Endothelial cell of umbilical vein (primary cell): ENCODE measurements around the gene XXYLT1. TPM values are rescaled to one million over a fixed set of nuclear protein-coding genes. Genes with fewer than 3 reads are reported as not detected.

ENCODE experiments used
- BruUV-seq: library from RNA; stranded (reverse); fragments of 400-500 nt; replicated peaks from 2 replicates; lab custom pipeline; 2021; lab: Mats Ljungman, UMichigan
- CTCF ChIA-PET: fragments of 300-600, 350-600 bp; sonication (Branson Sonifier 250); formaldehyde crosslinking; loops from one replicate; lab custom pipeline; 2021; ENCODE audit warnings: antibody characterized with exemption, inconsistent platforms; lab: Charles Lee
- POLR2A ChIA-PET: fragments of 300-600, 350-600 bp; sonication (Branson Sonifier 250); formaldehyde crosslinking; loops from one replicate; lab custom pipeline; 2021; ENCODE audit warnings: antibody characterized with exemption, inconsistent platforms; lab: Charles Lee
- DNase-seq: peaks from one replicate; pipeline ENCODE4 v3.0.0-alpha.2; 2011; ENCODE audit warnings: low read depth, low spot score
- FAIRE-seq: peaks from 2 replicates; lab custom pipeline; 2011; peaks lifted over from hg19 to GRCh38; lab: Jason Lieb, UNC
- H2AFZ ChIP-seq: 2 replicates; pipeline ENCODE4 v1.6.0; 2012; ENCODE audit warnings: low read depth, low read length, control low read depth, inconsistent platforms
- H3K27ac ChIP-seq: 2 replicates; pipeline ENCODE4 v1.5.1; 2011; ENCODE audit warnings: low read depth, mild to moderate bottlenecking, control low read depth, low read length, moderate library complexity; ENCODE audit not compliant: insufficient read depth
- H3K27me3 ChIP-seq, 2 experiments: 2 replicates each; pipeline versions ENCODE4 v1.6.0 to v1.6.1; 2011; ENCODE audit warnings: low read length in 2 of 2, mixed read lengths in 1 of 2; ENCODE audit not compliant: control insufficient read depth in 2 of 2, insufficient read depth in 2 of 2
- H3K36me3 ChIP-seq, 2 experiments: 2 replicates in 1 of 2; 3 replicates in 1 of 2; pipeline ENCODE4 v1.5.1; 2011; ENCODE audit warnings: low read length in 2 of 2, mild to moderate bottlenecking in 1 of 2, moderate library complexity in 1 of 2; ENCODE audit not compliant: control insufficient read depth in 2 of 2, insufficient read depth in 2 of 2; ENCODE audit errors: extremely low read depth in 1 of 2
- H3K4me1 ChIP-seq: 3 replicates; pipeline ENCODE4 v1.5.1; 2011; ENCODE audit warnings: mild to moderate bottlenecking, low read length; ENCODE audit not compliant: control insufficient read depth, insufficient read depth; ENCODE audit errors: extremely low read depth
- H3K4me2 ChIP-seq: 2 replicates; pipeline ENCODE4 v1.6.1; 2011; ENCODE audit warnings: low read length, control low read depth, mixed read lengths; ENCODE audit not compliant: insufficient read depth
- H3K4me3 ChIP-seq, 3 experiments: fragments of 200-600 bp in 1 of 3; sonication (generic), shearing (Covaris generic) in 1 of 3; replicated peaks in 1 of 3; 2 replicates each; pipeline ENCODE4 v1.5.1; 2011 to 2016; ENCODE audit warnings: control low read depth in 3 of 3, low read length in 3 of 3, mild to moderate bottlenecking in 2 of 3, inconsistent platforms in 1 of 3, low read depth in 1 of 3, moderate library complexity in 1 of 3; ENCODE audit not compliant: insufficient read depth in 1 of 3
- H3K79me2 ChIP-seq: 2 replicates; pipeline ENCODE4 v1.6.0; 2012; ENCODE audit warnings: low read length, inconsistent platforms; ENCODE audit not compliant: control insufficient read depth, insufficient read depth
- H3K9ac ChIP-seq: replicated peaks from 2 replicates; pipeline ENCODE3; 2011; ENCODE audit warnings: low read length, control low read depth; ENCODE audit not compliant: insufficient read depth; ENCODE audit errors: extremely low read depth
- H3K9me1 ChIP-seq: replicated peaks from 3 replicates; pipeline ENCODE4 v1.6.0; 2011; ENCODE audit warnings: mild to moderate bottlenecking, low read length; ENCODE audit not compliant: control insufficient read depth, insufficient read depth; ENCODE audit errors: extremely low read depth
- H3K9me3 ChIP-seq: replicated peaks from 2 replicates; pipeline ENCODE4 v1.5.1; 2012; ENCODE audit warnings: low read length, inconsistent platforms; ENCODE audit not compliant: control insufficient read depth, insufficient read depth
- H4K20me1 ChIP-seq: replicated peaks from 2 replicates; pipeline ENCODE3; 2011; ENCODE audit warnings: mild to moderate bottlenecking, low read length; ENCODE audit not compliant: control insufficient read depth, insufficient read depth; ENCODE audit errors: extremely low read depth
- EZH2 ChIP-seq: IDR thresholded peaks from 2 replicates; pipeline ENCODE4 v1.6.1; 2012; ENCODE audit warnings: borderline replicate concordance, low read depth, mild to moderate bottlenecking, moderate library complexity, low read length, inconsistent platforms; ENCODE audit not compliant: severe bottlenecking
- FOS ChIP-seq: IDR thresholded peaks from 2 replicates; pipeline ENCODE4 v1.6.1; 2011; ENCODE audit warnings: mild to moderate bottlenecking, low read length, moderate library complexity, borderline replicate concordance; ENCODE audit not compliant: insufficient read depth
- GATA2 ChIP-seq: IDR thresholded peaks from 2 replicates; pipeline ENCODE4 v1.7.0; 2011; ENCODE audit warnings: low read depth, mild to moderate bottlenecking, moderate library complexity, mixed read lengths, low read length; ENCODE audit not compliant: insufficient read length, insufficient read depth
- JUN ChIP-seq: IDR thresholded peaks from 2 replicates; pipeline ENCODE4 v1.6.1; 2011; ENCODE audit warnings: borderline replicate concordance, low read depth; ENCODE audit not compliant: insufficient read length, insufficient read depth
- MYC ChIP-seq: IDR thresholded peaks from one replicate; pipeline ENCODE4 v1.6.1; 2011; ENCODE audit warnings: mild to moderate bottlenecking, low read depth, low read length
- POLR2A ChIP-seq: IDR thresholded peaks from 2 replicates; pipeline ENCODE4 v1.6.1; 2012; ENCODE audit warnings: low read depth, mild to moderate bottlenecking, control low read depth, low read length
- POLR2AphosphoS5 ChIP-seq: IDR thresholded peaks from 2 replicates; pipeline ENCODE4 v1.6.1; 2012; ENCODE audit warnings: low read depth, mild to moderate bottlenecking, control low read depth, low read length, moderate library complexity; ENCODE audit not compliant: insufficient read depth
- dilution Hi-C: fragments of 300-500 bp; cut with MboI; formaldehyde crosslinking; loops from one replicate; pipeline ENCODE4 v1.15.0; 2019; ENCODE audit warnings: low sequenced_read_pairs; ENCODE audit not compliant: extremely low pct_ligation_motif_present
- intact Hi-C: fragments of 100-400 bp; cut with micrococcal nuclease; formaldehyde crosslinking; loops from one replicate; pipeline ENCODE4 v1.10.0; 2022
- polyA plus RNA-seq, 4 experiments: library from polyadenylated mRNA; depleted of rRNA in 3 of 4; stranded (reverse) in 3 of 4; unstranded in 1 of 4; fragments of >200 nt; gene quantifications; 2 replicates each; pipeline versions ENCODE4 v1.2.1 to v1.2.3, GENCODE V29; 2011 to 2012; ENCODE audit warnings: missing spikeins in 1 of 4
- total RNA-seq: library from RNA; stranded (reverse); gene quantifications from 2 replicates; pipeline ENCODE4 v1.2.3, GENCODE V29; 2021
- TF ChIP-seq, protein P1 (sequence below), 2 donors: IDR thresholded peaks; 1 replicate in 1 of 2; 2 replicates in 1 of 2; pipeline ENCODE4 v1.5.1; 2011; ENCODE audit warnings: low read length in 2 of 2, mild to moderate bottlenecking in 2 of 2, moderate library complexity in 2 of 2, control low read depth in 1 of 2, inconsistent platforms in 1 of 2, low read depth in 1 of 2; ENCODE audit not compliant: insufficient read depth in 1 of 2; ENCODE audit errors: extremely low read depth in 1 of 2
- TF ChIP-seq, protein P2 (sequence below): IDR thresholded peaks from 2 replicates; pipeline ENCODE4 v1.6.1; 2011; ENCODE audit not compliant: insufficient read depth, insufficient read length

The XXYLT1 gene
- total and polyA plus RNA-seq, 2 donors (not counting 3 experiments of a cell fraction or from before 2014, with no cell fraction given), result 54.4 to 78.1 TPM

DNA sequence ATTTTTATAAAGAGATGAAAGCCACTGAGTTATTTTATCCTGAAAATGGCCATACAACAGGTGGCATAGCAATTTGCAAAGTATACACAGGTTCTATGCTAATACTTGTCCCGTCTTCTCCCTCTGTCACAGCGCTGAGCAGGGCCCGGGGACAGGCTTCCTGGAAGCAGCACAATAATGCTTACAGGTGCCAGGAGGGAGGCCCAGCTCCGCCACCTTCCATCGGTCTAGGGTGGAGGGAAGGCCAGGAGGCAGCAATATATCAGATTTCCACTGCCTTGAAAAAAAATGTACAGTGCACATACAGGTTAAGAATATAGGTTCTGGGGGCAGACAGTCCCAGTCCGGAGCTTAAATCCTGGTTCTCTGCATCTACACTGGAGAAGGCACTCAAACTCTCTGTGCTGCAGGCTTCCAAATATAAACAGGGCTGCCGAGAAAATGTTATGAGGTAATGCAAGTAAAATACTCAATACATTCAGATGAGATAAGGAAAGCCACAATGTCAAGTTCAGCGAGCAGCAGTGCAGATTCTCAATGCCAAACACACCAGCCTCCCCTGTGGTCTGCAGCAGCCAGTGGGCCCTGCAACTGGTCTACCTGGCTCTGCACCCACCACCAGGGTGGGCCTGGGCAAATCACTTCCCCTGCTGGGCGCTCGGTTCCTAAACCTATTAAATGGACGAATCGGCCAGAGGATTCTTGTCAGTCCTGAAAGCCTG is 189.6 kb downstream of the XXYLT1 start:
- no peaks in the 10 kb centered on the region for H3K9me3 ChIP-seq
- DNase-seq (peak; percentile 18), FAIRE-seq (peak; percentile 64)
- H3K79me2 ChIP-seq, result no peaks in the 10 kb centered on the region
- no peaks in the 10 kb centered on the region for H3K9me1 ChIP-seq
- no peak overlapping the region for H2AFZ ChIP-seq
- H3K27ac ChIP-seq, result no peak overlapping the region
- BruUV-seq, result no TSS peak
- no peaks in the 10 kb centered on the region for H3K36me3 ChIP-seq
- no peaks in the 10 kb centered on the region for H3K27me3 ChIP-seq
- H4K20me1 ChIP-seq, result no peaks in the 10 kb centered on the region
- intact Hi-C loops (no loop called here), dilution Hi-C loops (no loop called here)
- POLR2A ChIA-PET, result no interaction called here
- CTCF ChIA-PET, result interaction anchor here (0.9 kb wide), 1 partner anchor 26 kb away, joined by 3 read pairs; no protein-coding TSS in a partner anchor
- TF ChIP-seq EZH2 (no peak), POLR2A (no peak), MYC (no peak), JUN (no peak), FOS (no peak), POLR2AphosphoS5 (no peak), GATA2 (no peak)
- TF ChIP-seq, protein P1, sequence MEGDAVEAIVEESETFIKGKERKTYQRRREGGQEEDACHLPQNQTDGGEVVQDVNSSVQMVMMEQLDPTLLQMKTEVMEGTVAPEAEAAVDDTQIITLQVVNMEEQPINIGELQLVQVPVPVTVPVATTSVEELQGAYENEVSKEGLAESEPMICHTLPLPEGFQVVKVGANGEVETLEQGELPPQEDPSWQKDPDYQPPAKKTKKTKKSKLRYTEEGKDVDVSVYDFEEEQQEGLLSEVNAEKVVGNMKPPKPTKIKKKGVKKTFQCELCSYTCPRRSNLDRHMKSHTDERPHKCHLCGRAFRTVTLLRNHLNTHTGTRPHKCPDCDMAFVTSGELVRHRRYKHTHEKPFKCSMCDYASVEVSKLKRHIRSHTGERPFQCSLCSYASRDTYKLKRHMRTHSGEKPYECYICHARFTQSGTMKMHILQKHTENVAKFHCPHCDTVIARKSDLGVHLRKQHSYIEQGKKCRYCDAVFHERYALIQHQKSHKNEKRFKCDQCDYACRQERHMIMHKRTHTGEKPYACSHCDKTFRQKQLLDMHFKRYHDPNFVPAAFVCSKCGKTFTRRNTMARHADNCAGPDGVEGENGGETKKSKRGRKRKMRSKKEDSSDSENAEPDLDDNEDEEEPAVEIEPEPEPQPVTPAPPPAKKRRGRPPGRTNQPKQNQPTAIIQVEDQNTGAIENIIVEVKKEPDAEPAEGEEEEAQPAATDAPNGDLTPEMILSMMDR (IDR thresholded peaks at IDR 0.05; ENCODE audit: extremely low read depth in 1 of 2, insufficient read depth in 1 of 2, low read depth in 1 of 2, low read length in 2 of 2), result no peak
- TF ChIP-seq, protein P2, sequence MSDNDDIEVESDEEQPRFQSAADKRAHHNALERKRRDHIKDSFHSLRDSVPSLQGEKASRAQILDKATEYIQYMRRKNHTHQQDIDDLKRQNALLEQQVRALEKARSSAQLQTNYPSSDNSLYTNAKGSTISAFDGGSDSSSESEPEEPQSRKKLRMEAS, result no peak
- no peak overlapping the region for H3K4me2 ChIP-seq
- peaks cover 24% of the 10 kb centered on the region for H3K4me1 ChIP-seq
- no peak overlapping the region for H3K9ac ChIP-seq
- H3K4me3 ChIP-seq, result no peak overlapping the region
